Subcutaneous adipose tissue (tissue), 4 donors: ENCODE data around the gene AP5M1. TPM values are rescaled to one million over a fixed set of nuclear protein-coding genes. Genes with fewer than 3 reads are reported as not detected.

Source experiments
- CTCF ChIP-seq: fragments of 450-650 bp; IDR thresholded peaks from one replicate; pipeline ENCODE4 v1.5.1; 2016; ENCODE audit warnings: low read depth, mild to moderate bottlenecking, control low read depth, antibody characterized with exemption, moderate library complexity
- total RNA-seq, 4 donors: library from RNA; depleted of rRNA; stranded (reverse); fragments of >200 nt; gene quantifications; one replicate each; pipeline ENCODE4 v1.1.0, GENCODE V29; 2016

AP5M1 gene
- total RNA-seq, 4 donors from 2014 or later = 16.5 to 26.3 (median 21.1) TPM

GRCh38 chr14:57319636-57320192 is 50.9 kb downstream of the AP5M1 start:
- no peak for TF ChIP-seq CTCF

- no peak for TF ChIP-seq CTCF
Measured at GRCh38 chr14:57323721-57324120, 55.0 kb downstream of the AP5M1 start.

GRCh38 chr14:57326253-57326652 is 57.5 kb downstream of the AP5M1 start:
- no peak for TF ChIP-seq CTCF

GRCh38 chr14:57329833-57330232 is 61.1 kb downstream of the AP5M1 start:
- no peak for TF ChIP-seq CTCF

- TF ChIP-seq CTCF = no peak
Measured at GRCh38 chr14:57345106-57345505, 76.3 kb downstream of the AP5M1 start.

GRCh38 chr14:57346741-57347140 is 78.0 kb downstream of the AP5M1 start:
- no peak for TF ChIP-seq CTCF

Other genes with a start within 250 kb of the AP5M1 start
- 10 to 100 TPM; 55.8 to 79.9 (median 58.6) TPM for gene EXOC5, start 66 bp upstream of the AP5M1 start, total RNA-seq
- gene NAA30, start 121.6 kb downstream of the AP5M1 start, total RNA-seq = 10 to 100 TPM; 15.1 to 26.7 (median 20.6) TPM
- gene CCDC198, start 224.9 kb downstream of the AP5M1 start, total RNA-seq = not detected